Osteocyte (in vitro differentiated cells): ENCODE measurements around the gene YBX2. TPM values are rescaled to one million over a fixed set of nuclear protein-coding genes. Genes with fewer than 3 reads are reported as not detected.

Experiments
- DNase-seq: peaks from one replicate; pipeline ENCODE4 v3.0.0; 2021; ENCODE audit warnings: mixed read lengths; ENCODE audit not compliant: unreplicated experiment; ENCODE audit errors: extremely low spot score
- H3K27ac Mint-ChIP-seq: one replicate; pipeline ENCODE4 v1.8.0; 2021; ENCODE audit warnings: mild to moderate bottlenecking, mixed read lengths; ENCODE audit not compliant: unreplicated experiment
- H3K27me3 Mint-ChIP-seq: one replicate; pipeline ENCODE4 v1.8.0; 2021; ENCODE audit warnings: mixed read lengths; ENCODE audit not compliant: unreplicated experiment
- H3K36me3 Mint-ChIP-seq: one replicate; pipeline ENCODE4 v1.8.0; 2021; ENCODE audit warnings: mixed read lengths; ENCODE audit not compliant: unreplicated experiment
- H3K4me1 Mint-ChIP-seq: one replicate; pipeline ENCODE4 v1.8.0; 2021; ENCODE audit warnings: mixed read lengths; ENCODE audit not compliant: unreplicated experiment
- H3K4me3 Mint-ChIP-seq: one replicate; pipeline ENCODE4 v1.8.0; 2021; ENCODE audit warnings: mild to moderate bottlenecking, moderate library complexity, mixed read lengths; ENCODE audit not compliant: unreplicated experiment
- H3K9me3 Mint-ChIP-seq: one replicate; pipeline ENCODE4 v1.8.0; 2021; ENCODE audit warnings: mixed read lengths; ENCODE audit not compliant: unreplicated experiment
- CTCF ChIP-seq: fragments of 200-600 bp; sonication (generic); IDR thresholded peaks from 2 replicates; pipeline ENCODE4 v1.5.0; 2021; ENCODE audit warnings: antibody characterized with exemption, mild to moderate bottlenecking, moderate library complexity
- total RNA-seq: library from RNA; stranded (reverse); gene quantifications from 2 replicates; pipeline ENCODE4 v1.2.1, GENCODE V29; 2021

YBX2 gene
- total RNA-seq, 1 donor from 2014 or later, result 0.40 TPM

GRCh38 chr17:7312432-7313087, 18.1 kb upstream of the YBX2 start:
- H3K4me1 Mint-ChIP-seq, result peaks cover 43% of the 10 kb centered on the region
- H3K27ac Mint-ChIP-seq, result peak overlapping the region; percentile 24
- no peak overlapping the region for H3K4me3 Mint-ChIP-seq
- peaks cover 42% of the 10 kb centered on the region for H3K36me3 Mint-ChIP-seq
- no peaks in the 10 kb centered on the region for H3K27me3 Mint-ChIP-seq
- TF ChIP-seq CTCF, result no peak
- H3K9me3 Mint-ChIP-seq, result no peaks in the 10 kb centered on the region
- no peak for DNase-seq

GRCh38 chr17:7311110-7311705, 16.8 kb upstream of the YBX2 start:
- Mint-ChIP-seq H3K4me3 (no peak overlapping the region), H3K4me1 (peaks cover 44% of the 10 kb centered on the region), H3K27me3 (no peaks in the 10 kb centered on the region), H3K27ac (no peak overlapping the region), H3K9me3 (no peaks in the 10 kb centered on the region), H3K36me3 (peaks cover 38% of the 10 kb centered on the region)
- DNase-seq, result no peak
- TF ChIP-seq CTCF, result no peak

GRCh38 chr17:7309628-7310027, 15.2 kb upstream of the YBX2 start:
- H3K36me3 Mint-ChIP-seq, result peaks cover 38% of the 10 kb centered on the region
- H3K27ac Mint-ChIP-seq, result peak overlapping the region; percentile 68
- H3K4me1 Mint-ChIP-seq, result peaks cover 41% of the 10 kb centered on the region
- H3K4me3 Mint-ChIP-seq, result peak overlapping the region; percentile 85
- TF ChIP-seq CTCF, result no peak
- H3K9me3 Mint-ChIP-seq, result no peaks in the 10 kb centered on the region
- no peaks in the 10 kb centered on the region for H3K27me3 Mint-ChIP-seq
- no peak for DNase-seq

- H3K9me3 Mint-ChIP-seq, result no peaks in the 10 kb centered on the region
- H3K36me3 Mint-ChIP-seq, result peaks cover 34% of the 10 kb centered on the region
- no peak for DNase-seq
- no peak for TF ChIP-seq CTCF
- peak overlapping the region; percentile 85 for H3K4me3 Mint-ChIP-seq
- peaks cover 33% of the 10 kb centered on the region for H3K4me1 Mint-ChIP-seq
- H3K27ac Mint-ChIP-seq, result peak overlapping the region; percentile 91
- H3K27me3 Mint-ChIP-seq, result no peaks in the 10 kb centered on the region
Measured at GRCh38 chr17:7308625-7309433, 14.4 kb upstream of the YBX2 start.
